AG04449 (cell line): ENCODE results near the gene POLR3H.

Experiments used
- CTCF ChIA-PET: fragments of 350-600 bp; formaldehyde crosslinking; extraction: SDS; loops from one replicate; lab custom pipeline; 2021; ENCODE audit warnings: antibody characterized with exemption; lab: Yijun Ruan, JAX
- POLR2A ChIA-PET: fragments of 400-600, 350-600 bp; formaldehyde crosslinking; extraction: SDS; loops from one replicate; lab custom pipeline; 2020; ENCODE audit warnings: antibody characterized with exemption, inconsistent platforms; lab: Yijun Ruan, JAX
- DNase-seq: peaks from one replicate; pipeline ENCODE4 v3.0.0-alpha.2; 2010; ENCODE audit warnings: low read depth, low spot score
- H3K4me3 ChIP-seq: 2 replicates; pipeline ENCODE4 v1.5.1; 2011; ENCODE audit warnings: low read depth, mild to moderate bottlenecking, control low read depth, low read length
- TF ChIP-seq, protein P1 (sequence below): IDR thresholded peaks from one replicate; pipeline ENCODE4 v1.5.1; 2011; ENCODE audit warnings: mild to moderate bottlenecking, moderate library complexity, low read length, control low read depth, inconsistent platforms; ENCODE audit not compliant: insufficient read depth; ENCODE audit errors: missing control alignments

POLR3H gene

DNA sequence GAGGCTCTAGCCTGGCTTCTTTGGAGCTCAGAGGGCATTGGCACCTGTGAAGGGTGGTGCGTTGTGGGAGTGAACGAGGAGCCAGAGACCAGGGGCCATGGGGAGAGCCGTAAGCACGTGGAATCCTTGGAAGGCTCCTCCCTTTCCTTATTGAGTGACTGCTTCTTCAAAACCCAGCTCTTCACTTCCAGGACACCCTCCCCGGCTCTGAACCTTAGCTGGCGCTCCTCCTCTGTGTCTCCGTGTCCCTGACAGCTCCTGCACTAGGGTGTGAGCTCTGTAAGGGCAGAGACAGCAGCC, 26.3 kb downstream of the POLR3H start:
- TF ChIP-seq, protein P1, sequence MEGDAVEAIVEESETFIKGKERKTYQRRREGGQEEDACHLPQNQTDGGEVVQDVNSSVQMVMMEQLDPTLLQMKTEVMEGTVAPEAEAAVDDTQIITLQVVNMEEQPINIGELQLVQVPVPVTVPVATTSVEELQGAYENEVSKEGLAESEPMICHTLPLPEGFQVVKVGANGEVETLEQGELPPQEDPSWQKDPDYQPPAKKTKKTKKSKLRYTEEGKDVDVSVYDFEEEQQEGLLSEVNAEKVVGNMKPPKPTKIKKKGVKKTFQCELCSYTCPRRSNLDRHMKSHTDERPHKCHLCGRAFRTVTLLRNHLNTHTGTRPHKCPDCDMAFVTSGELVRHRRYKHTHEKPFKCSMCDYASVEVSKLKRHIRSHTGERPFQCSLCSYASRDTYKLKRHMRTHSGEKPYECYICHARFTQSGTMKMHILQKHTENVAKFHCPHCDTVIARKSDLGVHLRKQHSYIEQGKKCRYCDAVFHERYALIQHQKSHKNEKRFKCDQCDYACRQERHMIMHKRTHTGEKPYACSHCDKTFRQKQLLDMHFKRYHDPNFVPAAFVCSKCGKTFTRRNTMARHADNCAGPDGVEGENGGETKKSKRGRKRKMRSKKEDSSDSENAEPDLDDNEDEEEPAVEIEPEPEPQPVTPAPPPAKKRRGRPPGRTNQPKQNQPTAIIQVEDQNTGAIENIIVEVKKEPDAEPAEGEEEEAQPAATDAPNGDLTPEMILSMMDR: no peak
- ChIA-PET POLR2A (interaction anchor here (0.7 to 0.8 kb wide), 2 partner anchors 71 kb away, joined by 3 to 6 read pairs; partner anchors contain the start of gene TOB2), CTCF (interaction anchor here (0.6 to 7.1 kb wide), 54 partner anchors 9 to 595 kb away, joined by 3 to 74 read pairs (median 6); partner anchors contain the start of genes ACO2, PHF5A, PMM1 and RANGAP1)
- no peak overlapping the region for H3K4me3 ChIP-seq
- no peak for DNase-seq

DNA sequence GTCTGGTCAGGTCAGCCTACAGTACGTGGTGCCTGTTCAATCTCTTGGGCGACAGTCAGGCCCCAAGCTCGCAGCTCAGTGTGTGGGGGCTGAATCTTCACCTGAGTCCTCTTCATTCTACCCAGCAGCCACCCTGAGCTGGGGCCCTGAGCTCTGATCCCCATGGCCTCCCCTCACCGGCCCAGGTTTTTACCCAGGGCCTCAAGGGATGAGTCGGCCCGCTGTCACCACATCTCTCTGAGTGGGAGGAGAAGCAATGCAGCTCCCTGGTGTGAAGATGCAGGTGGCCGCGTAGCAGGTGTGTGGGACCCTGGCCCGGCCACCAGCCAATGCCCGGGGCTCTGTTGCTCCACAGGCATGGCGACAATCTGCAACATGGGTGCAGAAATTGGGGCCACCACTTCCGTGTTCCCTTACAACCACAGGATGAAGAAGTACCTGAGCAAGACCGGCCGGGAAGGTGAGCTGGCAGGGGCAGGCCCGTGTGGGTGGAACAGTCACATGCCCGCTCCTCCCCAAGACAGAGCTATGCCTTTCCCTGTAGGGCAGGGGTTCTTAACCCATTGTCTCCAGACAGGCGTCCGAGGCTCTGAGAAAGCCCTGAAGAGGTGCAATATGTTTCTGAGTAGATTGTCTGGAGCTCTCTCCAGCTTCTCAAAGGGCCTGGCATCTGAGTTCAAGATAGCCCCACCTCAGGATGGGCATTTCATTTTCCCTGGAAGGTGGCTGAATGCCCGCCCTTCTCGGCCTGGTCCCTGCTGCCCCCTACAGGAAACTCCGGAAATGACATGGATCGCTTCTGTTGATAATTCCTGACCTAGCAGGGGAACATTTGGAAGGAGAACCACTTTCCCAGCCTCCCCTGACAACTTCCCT, 26.9 kb downstream of the POLR3H start:
- H3K4me3 ChIP-seq: no peak overlapping the region
- no peak for DNase-seq
- TF ChIP-seq, protein P1: peak; percentile 89
- ChIA-PET POLR2A (interaction anchor here (0.5 to 1.1 kb wide), 4 partner anchors 35 to 79 kb away, joined by 3 to 6 read pairs (median 3); partner anchors contain the start of gene TOB2), CTCF (interaction anchor here (0.6 to 7.1 kb wide), 57 partner anchors 8 to 595 kb away, joined by 3 to 74 read pairs (median 6); partner anchors contain the start of genes ACO2, PHF5A, PMM1 and RANGAP1)

- ChIA-PET CTCF (interaction anchor here (1.2 to 7.1 kb wide), 21 partner anchors 7 to 594 kb away, joined by 3 to 74 read pairs (median 15); partner anchors contain the start of genes TEF and TOB2), POLR2A (interaction anchor here (1.0 kb wide), 1 partner anchor 34 kb away, joined by 3 read pairs; no protein-coding TSS in a partner anchor)
- no peak for DNase-seq
- H3K4me3 ChIP-seq: no peak overlapping the region
- TF ChIP-seq, protein P1: no peak
These were observed 27.8 kb downstream of the POLR3H start for GRCh38 chr22:41516462-41516861.

DNA sequence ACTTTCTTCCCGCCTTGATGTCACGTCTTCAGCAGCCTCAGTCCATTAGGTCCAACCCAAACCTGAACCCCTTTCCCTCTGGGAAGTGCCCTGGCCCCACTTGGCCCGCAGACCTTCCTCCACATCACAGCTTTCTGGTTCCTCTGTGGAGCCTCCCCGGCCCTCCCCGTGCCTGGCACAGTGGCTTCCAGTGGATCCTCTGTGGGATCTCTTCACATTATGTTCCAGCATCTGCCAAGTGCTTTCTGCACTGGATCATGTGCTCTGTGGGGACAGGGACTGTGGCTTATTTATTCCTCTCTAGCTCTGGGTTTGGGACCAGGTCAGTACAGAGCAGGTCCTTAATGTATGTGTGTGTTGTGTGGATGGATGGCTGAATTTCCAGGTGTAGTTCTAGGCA, 30.9 kb downstream of the POLR3H start:
- TF ChIP-seq, protein P1: no peak
- no peak overlapping the region for H3K4me3 ChIP-seq
- DNase-seq: no peak
- ChIA-PET POLR2A (interaction anchor here (0.6 to 1.2 kb wide), 2 partner anchors 66 to 67 kb away, joined by 3 read pairs; partner anchors contain the start of gene TOB2), CTCF (interaction anchor here (1.0 to 7.1 kb wide), 9 partner anchors 10 to 67 kb away, joined by 3 to 74 read pairs (median 6); partner anchors contain the start of genes PHF5A, POLR3H and TOB2)

GRCh38 chr22:41512421-41513194, 31.7 kb downstream of the POLR3H start:
- POLR2A ChIA-PET: interaction anchor here (1.2 kb wide), 1 partner anchor 66 kb away, joined by 3 read pairs; no protein-coding TSS in a partner anchor
- CTCF ChIA-PET: interaction anchor here (1.0 to 7.1 kb wide), 9 partner anchors 11 to 66 kb away, joined by 3 to 74 read pairs (median 5); partner anchors contain the start of genes PHF5A, POLR3H and TOB2
- no peak overlapping the region for H3K4me3 ChIP-seq
- TF ChIP-seq, protein P1: no peak
- DNase-seq: no peak
